Mononuclear cell (primary cell): ENCODE data around the gene GLT1D1. TPM values are rescaled to one million over a fixed set of nuclear protein-coding genes. Genes with fewer than 3 reads are reported as not detected.

Experiments used
- H3K27me3 ChIP-seq: 2 replicates; pipeline ENCODE4 v1.6.0; 2011; ENCODE audit warnings: low read length, control low read depth; ENCODE audit not compliant: insufficient read depth
- H3K4me1 ChIP-seq: 2 replicates; pipeline ENCODE4 v1.5.1; 2011; ENCODE audit warnings: mild to moderate bottlenecking, low read length, control low read depth; ENCODE audit not compliant: insufficient read depth
- H3K4me3 ChIP-seq: 2 replicates; pipeline ENCODE4 v1.5.1; 2011; ENCODE audit warnings: mild to moderate bottlenecking, low read length, moderate library complexity
- H3K9me3 ChIP-seq: 2 replicates; pipeline ENCODE4 v1.5.1; 2011; ENCODE audit warnings: low read depth, mild to moderate bottlenecking, control low read depth, low read length
- total RNA-seq: library from RNA; depleted of rRNA; stranded (reverse); fragments of >200 nt; gene quantifications from one replicate; pipeline ENCODE4 v1.2.3, GENCODE V29; 2012

The GLT1D1 gene
- total RNA-seq, 1 donor = 9.8 TPM

- no peaks in the 10 kb centered on the region for H3K27me3 ChIP-seq
- no peak overlapping the region for H3K4me3 ChIP-seq
- H3K9me3 ChIP-seq = no peaks in the 10 kb centered on the region
- H3K4me1 ChIP-seq = no peaks in the 10 kb centered on the region
Observed at GRCh38 chr12:128940090-128940888, 87.0 kb downstream of the GLT1D1 start.

GRCh38 chr12:128940974-128941373 lies 87.7 kb downstream of the GLT1D1 start:
- Histone ChIP-seq H3K27me3 (no peaks in the 10 kb centered on the region), H3K4me1 (no peaks in the 10 kb centered on the region), H3K9me3 (no peaks in the 10 kb centered on the region), H3K4me3 (no peak overlapping the region)

- Histone ChIP-seq H3K9me3 (no peaks in the 10 kb centered on the region), H3K4me1 (no peaks in the 10 kb centered on the region), H3K4me3 (no peak overlapping the region), H3K27me3 (no peaks in the 10 kb centered on the region)
Observed at GRCh38 chr12:128942960-128943477, 89.7 kb downstream of the GLT1D1 start.

GRCh38 chr12:128944956-128945355 lies 91.7 kb downstream of the GLT1D1 start:
- Histone ChIP-seq H3K4me1 (no peaks in the 10 kb centered on the region), H3K4me3 (no peak overlapping the region), H3K9me3 (no peaks in the 10 kb centered on the region), H3K27me3 (no peaks in the 10 kb centered on the region)

GRCh38 chr12:128947209-128947608 lies 93.9 kb downstream of the GLT1D1 start:
- H3K9me3 ChIP-seq = no peaks in the 10 kb centered on the region
- H3K27me3 ChIP-seq = no peaks in the 10 kb centered on the region
- H3K4me1 ChIP-seq = no peaks in the 10 kb centered on the region
- no peak overlapping the region for H3K4me3 ChIP-seq

- Histone ChIP-seq H3K9me3 (no peaks in the 10 kb centered on the region), H3K27me3 (no peaks in the 10 kb centered on the region), H3K4me1 (no peaks in the 10 kb centered on the region), H3K4me3 (no peak overlapping the region)
Observed at GRCh38 chr12:128949086-128949485, 95.8 kb downstream of the GLT1D1 start.

- Histone ChIP-seq H3K4me1 (no peaks in the 10 kb centered on the region), H3K9me3 (no peaks in the 10 kb centered on the region), H3K4me3 (no peak overlapping the region), H3K27me3 (no peaks in the 10 kb centered on the region)
Observed at GRCh38 chr12:128951448-128951847, 98.2 kb downstream of the GLT1D1 start.

- Histone ChIP-seq H3K4me1 (no peaks in the 10 kb centered on the region), H3K27me3 (no peaks in the 10 kb centered on the region), H3K4me3 (no peak overlapping the region)
Observed at GRCh38 chr12:128956755-128957154, 103.5 kb downstream of the GLT1D1 start.

GRCh38 chr12:128959901-128960300 lies 106.6 kb downstream of the GLT1D1 start:
- Histone ChIP-seq H3K4me3 (no peak overlapping the region), H3K4me1 (no peaks in the 10 kb centered on the region), H3K27me3 (no peaks in the 10 kb centered on the region), H3K9me3 (no peaks in the 10 kb centered on the region)

More at GRCh38 chr12:128956755-128957154, 103.5 kb downstream of the GLT1D1 start:
- H3K9me3 ChIP-seq = no peaks in the 10 kb centered on the region

- H3K27me3 ChIP-seq = no peaks in the 10 kb centered on the region
- no peak overlapping the region for H3K4me3 ChIP-seq
- no peaks in the 10 kb centered on the region for H3K9me3 ChIP-seq
- no peaks in the 10 kb centered on the region for H3K4me1 ChIP-seq
Observed at GRCh38 chr12:128961308-128961902, 108.1 kb downstream of the GLT1D1 start.

- Histone ChIP-seq H3K9me3 (no peaks in the 10 kb centered on the region), H3K27me3 (no peaks in the 10 kb centered on the region), H3K4me1 (no peaks in the 10 kb centered on the region), H3K4me3 (no peak overlapping the region)
Observed at GRCh38 chr12:128961957-128962356, 108.7 kb downstream of the GLT1D1 start.

- H3K4me3 ChIP-seq = no peak overlapping the region
- H3K4me1 ChIP-seq = no peaks in the 10 kb centered on the region
- H3K27me3 ChIP-seq = no peaks in the 10 kb centered on the region
- no peaks in the 10 kb centered on the region for H3K9me3 ChIP-seq
Observed at GRCh38 chr12:128966203-128966810, 113.0 kb downstream of the GLT1D1 start.

- H3K9me3 ChIP-seq = no peaks in the 10 kb centered on the region
- no peaks in the 10 kb centered on the region for H3K27me3 ChIP-seq
- no peak overlapping the region for H3K4me3 ChIP-seq
- no peaks in the 10 kb centered on the region for H3K4me1 ChIP-seq
Observed at GRCh38 chr12:128968668-128969067, 115.4 kb downstream of the GLT1D1 start.

GRCh38 chr12:128969480-128970055 lies 116.3 kb downstream of the GLT1D1 start:
- no peaks in the 10 kb centered on the region for H3K9me3 ChIP-seq
- H3K4me1 ChIP-seq = no peaks in the 10 kb centered on the region
- no peak overlapping the region for H3K4me3 ChIP-seq
- H3K27me3 ChIP-seq = no peaks in the 10 kb centered on the region

- Histone ChIP-seq H3K9me3 (no peaks in the 10 kb centered on the region), H3K27me3 (no peaks in the 10 kb centered on the region), H3K4me3 (no peak overlapping the region), H3K4me1 (no peaks in the 10 kb centered on the region)
Observed at GRCh38 chr12:128970110-128970509, 116.8 kb downstream of the GLT1D1 start.
